ENCODE results near the gene EXD3. TPM values are rescaled to one million over a fixed set of nuclear protein-coding genes. Genes with fewer than 3 reads are reported as not detected.

The EXD3 gene
- total and polyA plus RNA-seq, 4 donors: 8.6 to 30.5 (median 19.5) TPM

- Histone ChIP-seq H3K36me3 (ENCODE audit: control insufficient read depth in 4 of 4, insufficient read depth in 4 of 4, low read length in 4 of 4) (peaks cover 0 to 12% (median 5%) of the 10 kb centered on the region in 4 donors), H3K4me1 (ENCODE audit: control insufficient read depth in 5 of 5, insufficient read depth in 5 of 5, low read length in 5 of 5) (peaks cover 0 to 3% (median 0%) of the 10 kb centered on the region in 5 donors), H3K9me3 (ENCODE audit: control insufficient read depth in 4 of 4, insufficient read depth in 3 of 4, low read length in 3 of 4) (peaks cover 0 to 4% (median 0%) of the 10 kb centered on the region in 4 donors), H3K9ac (ENCODE audit: insufficient read depth in 1 of 2, low read length in 2 of 2) (no peak overlapping the region), H3K27ac (ENCODE audit: low read depth in 1 of 2, low read length in 1 of 2) (no peak overlapping the region), H3K4me3 (no peak overlapping the region), H3K27me3 (ENCODE audit: control insufficient read depth in 3 of 3, insufficient read depth in 3 of 3, low read length in 2 of 3) (no peaks in the 10 kb centered on the region)
- ATAC-seq (ENCODE audit: insufficient read depth, low FRiP score): no peak
- TF ChIP-seq, protein P1, sequence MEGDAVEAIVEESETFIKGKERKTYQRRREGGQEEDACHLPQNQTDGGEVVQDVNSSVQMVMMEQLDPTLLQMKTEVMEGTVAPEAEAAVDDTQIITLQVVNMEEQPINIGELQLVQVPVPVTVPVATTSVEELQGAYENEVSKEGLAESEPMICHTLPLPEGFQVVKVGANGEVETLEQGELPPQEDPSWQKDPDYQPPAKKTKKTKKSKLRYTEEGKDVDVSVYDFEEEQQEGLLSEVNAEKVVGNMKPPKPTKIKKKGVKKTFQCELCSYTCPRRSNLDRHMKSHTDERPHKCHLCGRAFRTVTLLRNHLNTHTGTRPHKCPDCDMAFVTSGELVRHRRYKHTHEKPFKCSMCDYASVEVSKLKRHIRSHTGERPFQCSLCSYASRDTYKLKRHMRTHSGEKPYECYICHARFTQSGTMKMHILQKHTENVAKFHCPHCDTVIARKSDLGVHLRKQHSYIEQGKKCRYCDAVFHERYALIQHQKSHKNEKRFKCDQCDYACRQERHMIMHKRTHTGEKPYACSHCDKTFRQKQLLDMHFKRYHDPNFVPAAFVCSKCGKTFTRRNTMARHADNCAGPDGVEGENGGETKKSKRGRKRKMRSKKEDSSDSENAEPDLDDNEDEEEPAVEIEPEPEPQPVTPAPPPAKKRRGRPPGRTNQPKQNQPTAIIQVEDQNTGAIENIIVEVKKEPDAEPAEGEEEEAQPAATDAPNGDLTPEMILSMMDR (IDR thresholded peaks at IDR 0.05; ENCODE audit: control extremely low read depth, extremely low read depth): no peak
- DNase-seq: no peak
- WGBS, 2 donors: 95 to 96% methylated on average over 59 to 60 of the region's 60 CpGs
Observed at GRCh38 chr9:137398561-137399468, 24.1 kb downstream of the EXD3 start.

DNA sequence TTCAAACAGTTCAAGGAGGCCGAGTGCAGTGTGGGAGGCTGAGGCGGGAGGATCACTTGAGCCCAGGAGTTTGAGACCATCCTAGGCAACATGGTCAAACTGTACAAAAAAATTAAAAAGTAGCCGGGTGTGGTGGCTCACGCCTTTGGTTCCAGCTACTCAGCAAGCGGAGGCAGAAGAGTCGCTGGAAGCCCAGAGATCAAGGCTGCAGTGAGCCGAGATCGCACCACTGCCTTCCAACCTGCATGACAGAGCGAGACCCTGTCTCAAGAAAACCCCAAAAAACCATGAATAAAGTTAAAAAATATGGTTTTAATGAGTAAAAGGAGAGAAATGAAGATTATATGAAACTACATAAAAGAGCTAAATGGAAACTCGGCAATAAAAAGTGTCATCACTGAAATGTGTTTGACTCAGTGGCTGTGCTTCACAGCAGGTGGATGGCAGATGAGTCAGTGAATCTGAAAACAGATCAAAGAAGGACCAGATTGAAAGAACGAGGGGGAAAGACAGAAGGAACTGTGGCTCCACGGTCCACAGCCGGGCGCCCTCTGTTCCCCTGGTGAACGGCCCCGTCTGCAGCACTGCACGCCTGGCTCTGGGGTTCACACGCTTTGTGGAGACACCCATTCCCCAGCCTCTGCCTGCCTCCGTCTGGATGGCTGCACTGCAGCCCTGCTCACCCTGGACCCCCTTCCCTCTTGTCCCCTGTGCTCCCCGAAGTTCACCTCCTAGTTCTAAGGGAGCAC lies 25.1 kb downstream of the EXD3 start:
- no peaks in the 10 kb centered on the region for H3K27me3 ChIP-seq (ENCODE audit: control insufficient read depth in 3 of 3, insufficient read depth in 3 of 3, low read length in 2 of 3)
- TF ChIP-seq, protein P1 (IDR thresholded peaks at IDR 0.05; ENCODE audit: control extremely low read depth, extremely low read depth): no peak
- peaks cover 0 to 4% (median 0%) of the 10 kb centered on the region in 4 donors for H3K9me3 ChIP-seq (ENCODE audit: control insufficient read depth in 4 of 4, insufficient read depth in 3 of 4, low read length in 3 of 4)
- peaks cover 0 to 3% (median 0%) of the 10 kb centered on the region in 5 donors for H3K4me1 ChIP-seq (ENCODE audit: control insufficient read depth in 5 of 5, insufficient read depth in 5 of 5, low read length in 5 of 5)
- WGBS, 2 donors: 92 to 97% methylated on average over 20 of the region's 20 CpGs
- H3K27ac ChIP-seq (ENCODE audit: low read depth in 1 of 2, low read length in 1 of 2): no peak overlapping the region
- DNase-seq (no peak), ATAC-seq (ENCODE audit: insufficient read depth, low FRiP score) (no peak)
- peaks cover 0 to 14% (median 8%) of the 10 kb centered on the region in 4 donors for H3K36me3 ChIP-seq (ENCODE audit: control insufficient read depth in 4 of 4, insufficient read depth in 4 of 4, low read length in 4 of 4)
- H3K4me3 ChIP-seq: no peak overlapping the region
- H3K9ac ChIP-seq (ENCODE audit: insufficient read depth in 1 of 2, low read length in 2 of 2): no peak overlapping the region

DNA sequence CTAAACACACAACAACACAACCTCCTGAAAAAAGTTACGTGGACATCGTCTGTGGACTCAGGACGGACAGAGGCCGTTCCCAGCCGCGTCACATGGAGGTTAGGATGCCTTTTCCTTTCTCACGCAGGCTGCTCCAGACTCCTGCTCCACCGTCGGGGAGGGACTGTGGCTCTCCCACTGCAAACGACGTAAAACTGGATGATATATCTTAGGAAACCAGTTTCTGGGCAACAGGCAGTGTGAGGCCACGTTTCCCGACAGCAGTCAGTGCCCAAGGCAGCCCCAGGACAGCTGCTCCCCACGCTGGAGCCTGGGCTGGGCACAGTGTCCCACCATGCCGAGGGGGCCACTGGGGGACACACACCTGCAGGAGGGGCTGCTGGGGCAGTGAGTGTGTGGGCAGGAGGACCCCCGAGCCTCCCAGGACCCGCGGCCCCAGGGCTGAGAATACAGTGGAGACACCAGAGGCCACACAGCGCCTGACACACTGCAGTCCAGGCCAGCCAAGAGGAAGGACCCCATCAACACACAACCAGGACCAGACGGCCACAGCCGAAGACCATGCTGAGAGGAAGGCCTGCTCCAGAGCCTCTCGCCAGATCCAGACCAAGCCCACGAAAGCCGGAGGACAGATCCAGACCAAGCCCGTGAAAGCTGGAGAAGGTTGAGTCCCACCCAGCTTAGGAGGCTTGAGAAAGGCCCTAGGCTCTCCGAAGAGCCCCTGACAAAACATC lies 26.2 kb downstream of the EXD3 start:
- H3K27ac ChIP-seq (ENCODE audit: low read depth in 1 of 2, low read length in 1 of 2): no peak overlapping the region
- H3K9ac ChIP-seq (ENCODE audit: insufficient read depth in 1 of 2, low read length in 2 of 2): no peak overlapping the region
- no peak overlapping the region for H3K4me3 ChIP-seq
- TF ChIP-seq, protein P1 (IDR thresholded peaks at IDR 0.05; ENCODE audit: control extremely low read depth, extremely low read depth): no peak
- H3K36me3 ChIP-seq (ENCODE audit: control insufficient read depth in 4 of 4, insufficient read depth in 4 of 4, low read length in 4 of 4): peaks cover 0 to 21% (median 8%) of the 10 kb centered on the region in 4 donors
- H3K4me1 ChIP-seq (ENCODE audit: control insufficient read depth in 5 of 5, insufficient read depth in 5 of 5, low read length in 5 of 5): peaks cover 0 to 8% (median 0%) of the 10 kb centered on the region in 5 donors
- DNase-seq: no peak
- 93 to 97% methylated on average over 26 of the region's 26 CpGs for WGBS, 2 donors
- no peaks in the 10 kb centered on the region for H3K27me3 ChIP-seq (ENCODE audit: control insufficient read depth in 3 of 3, insufficient read depth in 3 of 3, low read length in 2 of 3)
- H3K9me3 ChIP-seq (ENCODE audit: control insufficient read depth in 4 of 4, insufficient read depth in 3 of 4, low read length in 3 of 4): peaks cover 0 to 4% (median 0%) of the 10 kb centered on the region in 4 donors
- ATAC-seq (ENCODE audit: insufficient read depth, low FRiP score): no peak

All from lung (tissue), 12 donors.